HEK293 (cell line): Measurements from ENCODE around the gene SNCAIP.

Experiments
- MYNN ChIP-seq: fragments of 450-650 bp; formaldehyde crosslinking; IDR thresholded peaks from 2 replicates; pipeline ENCODE4 v1.5.1; 2016; ENCODE audit warnings: missing biosample characterization, missing genetic modification characterization, borderline replicate concordance
- PBX3 ChIP-seq: sonication (generic); formaldehyde crosslinking; IDR thresholded peaks from 2 replicates; pipeline ENCODE4 v1.8.1; 2022; ENCODE audit warnings: mild to moderate bottlenecking, moderate library complexity, missing genetic modification reagents
- ZBTB49 ChIP-seq: fragments of 450-650 bp; formaldehyde crosslinking; IDR thresholded peaks from 2 replicates; pipeline ENCODE4 v1.5.1; 2016; ENCODE audit warnings: missing biosample characterization, missing genetic modification characterization, low read depth
- ZNF140 ChIP-seq: fragments of 450-650 bp; formaldehyde crosslinking; IDR thresholded peaks from 2 replicates; pipeline ENCODE4 v1.5.1; 2016; ENCODE audit warnings: missing biosample characterization, missing genetic modification characterization
- ZNF335 ChIP-seq: fragments of 450-650 bp; formaldehyde crosslinking; conservative IDR thresholded peaks from 2 replicates; pipeline ENCODE4 v1.5.1; 2016; ENCODE audit warnings: missing biosample characterization, missing genetic modification characterization
- ZNF350 ChIP-seq: fragments of 450-650 bp; formaldehyde crosslinking; IDR thresholded peaks from 2 replicates; pipeline ENCODE4 v1.5.0; 2017; ENCODE audit warnings: missing biosample characterization, mild to moderate bottlenecking, missing genetic modification characterization
- ZNF366 ChIP-seq: fragments of 450-650 bp; formaldehyde crosslinking; conservative IDR thresholded peaks from 2 replicates; pipeline ENCODE4 v1.5.1; 2016; ENCODE audit warnings: missing biosample characterization, missing genetic modification characterization
- ZNF629 ChIP-seq: fragments of 450-650 bp; formaldehyde crosslinking; IDR thresholded peaks from 2 replicates; pipeline ENCODE4 v1.5.1; 2017; ENCODE audit warnings: missing biosample characterization, missing genetic modification characterization
- TF ChIP-seq, protein P1 (sequence below): fragments of 450-650 bp; formaldehyde crosslinking; IDR thresholded peaks from 2 replicates; pipeline ENCODE4 v1.5.1; 2016; ENCODE audit warnings: missing biosample characterization, missing genetic modification characterization
- TF ChIP-seq, protein P2 (sequence below): fragments of 450-650 bp; formaldehyde crosslinking; IDR thresholded peaks from 2 replicates; pipeline ENCODE4 v1.5.1; 2016; ENCODE audit warnings: missing biosample characterization, missing genetic modification characterization
- TF ChIP-seq, protein P3 (sequence below): fragments of 450-650 bp; IDR thresholded peaks from 2 replicates; pipeline ENCODE4 v1.5.1; 2018; ENCODE audit warnings: missing biosample characterization, mild to moderate bottlenecking, missing genetic modification characterization

DNA sequence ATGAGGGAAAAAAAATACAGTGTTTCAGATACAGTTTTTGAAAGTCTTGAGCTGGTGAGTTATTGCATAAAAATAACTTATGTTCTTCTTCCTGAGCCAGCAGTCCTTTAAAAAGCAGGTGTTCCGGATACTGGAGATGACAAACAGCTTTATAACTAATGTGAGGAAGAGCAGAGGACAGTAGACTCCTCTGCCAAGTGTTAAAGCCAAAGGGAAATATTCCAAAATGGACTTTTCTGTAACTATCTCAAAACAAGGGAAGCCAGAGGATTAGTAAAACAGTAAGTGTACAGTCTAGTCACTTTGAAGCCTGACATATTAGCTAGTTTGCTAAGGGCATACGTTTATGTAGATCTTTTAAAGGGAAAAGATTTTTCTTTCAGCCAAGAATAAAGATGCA is 11.0 kb upstream of the SNCAIP start:
- TF ChIP-seq PBX3 (CRISPR knock-in tag): no peak
- no peak for TF ChIP-seq ZNF335 (tag by site-specific recombination)
- no peak for TF ChIP-seq MYNN (tag by site-specific recombination)
- TF ChIP-seq, protein P1, sequence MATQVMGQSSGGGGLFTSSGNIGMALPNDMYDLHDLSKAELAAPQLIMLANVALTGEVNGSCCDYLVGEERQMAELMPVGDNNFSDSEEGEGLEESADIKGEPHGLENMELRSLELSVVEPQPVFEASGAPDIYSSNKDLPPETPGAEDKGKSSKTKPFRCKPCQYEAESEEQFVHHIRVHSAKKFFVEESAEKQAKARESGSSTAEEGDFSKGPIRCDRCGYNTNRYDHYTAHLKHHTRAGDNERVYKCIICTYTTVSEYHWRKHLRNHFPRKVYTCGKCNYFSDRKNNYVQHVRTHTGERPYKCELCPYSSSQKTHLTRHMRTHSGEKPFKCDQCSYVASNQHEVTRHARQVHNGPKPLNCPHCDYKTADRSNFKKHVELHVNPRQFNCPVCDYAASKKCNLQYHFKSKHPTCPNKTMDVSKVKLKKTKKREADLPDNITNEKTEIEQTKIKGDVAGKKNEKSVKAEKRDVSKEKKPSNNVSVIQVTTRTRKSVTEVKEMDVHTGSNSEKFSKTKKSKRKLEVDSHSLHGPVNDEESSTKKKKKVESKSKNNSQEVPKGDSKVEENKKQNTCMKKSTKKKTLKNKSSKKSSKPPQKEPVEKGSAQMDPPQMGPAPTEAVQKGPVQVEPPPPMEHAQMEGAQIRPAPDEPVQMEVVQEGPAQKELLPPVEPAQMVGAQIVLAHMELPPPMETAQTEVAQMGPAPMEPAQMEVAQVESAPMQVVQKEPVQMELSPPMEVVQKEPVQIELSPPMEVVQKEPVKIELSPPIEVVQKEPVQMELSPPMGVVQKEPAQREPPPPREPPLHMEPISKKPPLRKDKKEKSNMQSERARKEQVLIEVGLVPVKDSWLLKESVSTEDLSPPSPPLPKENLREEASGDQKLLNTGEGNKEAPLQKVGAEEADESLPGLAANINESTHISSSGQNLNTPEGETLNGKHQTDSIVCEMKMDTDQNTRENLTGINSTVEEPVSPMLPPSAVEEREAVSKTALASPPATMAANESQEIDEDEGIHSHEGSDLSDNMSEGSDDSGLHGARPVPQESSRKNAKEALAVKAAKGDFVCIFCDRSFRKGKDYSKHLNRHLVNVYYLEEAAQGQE: no peak
- no peak for TF ChIP-seq ZNF350 (tag by site-specific recombination)
- TF ChIP-seq, protein P2, sequence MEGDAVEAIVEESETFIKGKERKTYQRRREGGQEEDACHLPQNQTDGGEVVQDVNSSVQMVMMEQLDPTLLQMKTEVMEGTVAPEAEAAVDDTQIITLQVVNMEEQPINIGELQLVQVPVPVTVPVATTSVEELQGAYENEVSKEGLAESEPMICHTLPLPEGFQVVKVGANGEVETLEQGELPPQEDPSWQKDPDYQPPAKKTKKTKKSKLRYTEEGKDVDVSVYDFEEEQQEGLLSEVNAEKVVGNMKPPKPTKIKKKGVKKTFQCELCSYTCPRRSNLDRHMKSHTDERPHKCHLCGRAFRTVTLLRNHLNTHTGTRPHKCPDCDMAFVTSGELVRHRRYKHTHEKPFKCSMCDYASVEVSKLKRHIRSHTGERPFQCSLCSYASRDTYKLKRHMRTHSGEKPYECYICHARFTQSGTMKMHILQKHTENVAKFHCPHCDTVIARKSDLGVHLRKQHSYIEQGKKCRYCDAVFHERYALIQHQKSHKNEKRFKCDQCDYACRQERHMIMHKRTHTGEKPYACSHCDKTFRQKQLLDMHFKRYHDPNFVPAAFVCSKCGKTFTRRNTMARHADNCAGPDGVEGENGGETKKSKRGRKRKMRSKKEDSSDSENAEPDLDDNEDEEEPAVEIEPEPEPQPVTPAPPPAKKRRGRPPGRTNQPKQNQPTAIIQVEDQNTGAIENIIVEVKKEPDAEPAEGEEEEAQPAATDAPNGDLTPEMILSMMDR (tag by site-specific recombination): no peak
- TF ChIP-seq, protein P3, sequence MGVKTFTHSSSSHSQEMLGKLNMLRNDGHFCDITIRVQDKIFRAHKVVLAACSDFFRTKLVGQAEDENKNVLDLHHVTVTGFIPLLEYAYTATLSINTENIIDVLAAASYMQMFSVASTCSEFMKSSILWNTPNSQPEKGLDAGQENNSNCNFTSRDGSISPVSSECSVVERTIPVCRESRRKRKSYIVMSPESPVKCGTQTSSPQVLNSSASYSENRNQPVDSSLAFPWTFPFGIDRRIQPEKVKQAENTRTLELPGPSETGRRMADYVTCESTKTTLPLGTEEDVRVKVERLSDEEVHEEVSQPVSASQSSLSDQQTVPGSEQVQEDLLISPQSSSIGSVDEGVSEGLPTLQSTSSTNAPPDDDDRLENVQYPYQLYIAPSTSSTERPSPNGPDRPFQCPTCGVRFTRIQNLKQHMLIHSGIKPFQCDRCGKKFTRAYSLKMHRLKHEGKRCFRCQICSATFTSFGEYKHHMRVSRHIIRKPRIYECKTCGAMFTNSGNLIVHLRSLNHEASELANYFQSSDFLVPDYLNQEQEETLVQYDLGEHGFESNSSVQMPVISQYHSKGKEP (tag by site-specific recombination): no peak
- TF ChIP-seq ZNF629: no peak
- no peak for TF ChIP-seq ZNF366 (tag by site-specific recombination)
- no peak for TF ChIP-seq ZNF140 (tag by site-specific recombination)
- TF ChIP-seq ZBTB49 (tag by site-specific recombination): no peak
